Hepatocyte (in vitro differentiated cells): Measurements from ENCODE around the gene HYAL1. TPM values are rescaled to one million over a fixed set of nuclear protein-coding genes. Genes with fewer than 3 reads are reported as not detected.

Source experiments
- DNase-seq: peaks from one replicate; pipeline ENCODE4 v3.0.0-alpha.2; 2016; ENCODE audit warnings: low spot score
- H2AFZ ChIP-seq: fragments of 200-600 bp; sonication (generic); 2 replicates; pipeline ENCODE4 v1.6.0; 2016; ENCODE audit warnings: antibody characterized with exemption, mild to moderate bottlenecking
- H3K27ac ChIP-seq: fragments of 200-600 bp; sonication (generic); 2 replicates; pipeline ENCODE4 v1.5.1; 2016; ENCODE audit warnings: mild to moderate bottlenecking
- H3K27me3 ChIP-seq: fragments of 200-600 bp; sonication (generic); 2 replicates; pipeline ENCODE4 v1.6.1; 2016
- H3K36me3 ChIP-seq: fragments of 200-600 bp; sonication (generic); replicated peaks from 2 replicates; pipeline ENCODE4 v1.5.1; 2016; ENCODE audit warnings: low read depth; ENCODE audit not compliant: insufficient read depth
- H3K4me1 ChIP-seq: fragments of 200-600 bp; sonication (generic); 2 replicates; pipeline ENCODE4 v1.5.1; 2016; ENCODE audit warnings: mild to moderate bottlenecking, moderate library complexity; ENCODE audit not compliant: insufficient read depth
- H3K4me2 ChIP-seq: fragments of 200-600 bp; sonication (generic); 2 replicates; pipeline ENCODE4 v1.6.0; 2016
- H3K4me3 ChIP-seq: fragments of 200-600 bp; sonication (generic); 2 replicates; pipeline ENCODE4 v1.5.1; 2016; ENCODE audit warnings: mild to moderate bottlenecking
- H3K79me2 ChIP-seq: fragments of 200-600 bp; sonication (generic); 2 replicates; pipeline ENCODE4 v1.6.0; 2017; ENCODE audit warnings: mild to moderate bottlenecking
- H3K9me2 ChIP-seq: fragments of 200-600 bp; sonication (generic); replicated peaks from 2 replicates; pipeline ENCODE4 v1.6.0; 2017; ENCODE audit warnings: mild to moderate bottlenecking; ENCODE audit not compliant: insufficient read depth
- H3K9me3 ChIP-seq: fragments of 200-600 bp; sonication (generic); 2 replicates; pipeline ENCODE4 v1.5.1; 2016; ENCODE audit warnings: low read depth, mild to moderate bottlenecking
- H4K20me1 ChIP-seq: fragments of 200-600 bp; sonication (generic); 2 replicates; pipeline ENCODE4 v1.6.0; 2016; ENCODE audit warnings: mild to moderate bottlenecking; ENCODE audit not compliant: insufficient read depth, poor library complexity, severe bottlenecking
- CTCF ChIP-seq: fragments of 200-600 bp; sonication (generic); IDR thresholded peaks from 2 replicates; pipeline ENCODE4 v1.5.1; 2016; ENCODE audit warnings: antibody characterized with exemption, mild to moderate bottlenecking; ENCODE audit not compliant: poor library complexity
- EZH2 ChIP-seq: fragments of 200-600 bp; sonication (generic); IDR thresholded peaks from 2 replicates; pipeline ENCODE4 v1.6.1; 2016; ENCODE audit warnings: antibody characterized with exemption, mild to moderate bottlenecking, borderline replicate concordance
- EZH2phosphoT487 ChIP-seq: fragments of 200-600 bp; sonication (generic); IDR thresholded peaks from one replicate; pipeline ENCODE4 v1.6.1; 2018; ENCODE audit warnings: antibody characterized with exemption, mild to moderate bottlenecking, low read depth, moderate library complexity; ENCODE audit not compliant: unreplicated experiment, severe bottlenecking
- WGBS: methylation state at CpG from one replicate; pipeline ENCODE4 v1.1.6; 2016; ENCODE audit warnings: low lambda C conversion rate; ENCODE audit errors: missing lambda C conversion rate; 5-methylcytosine and 5-hydroxymethylcytosine counted together
- polyA plus RNA-seq: library from polyadenylated mRNA; unstranded; fragments of >200 nt; fragmentation: Nextera tagmentation; extraction: Ambion mirVana; gene quantifications from 2 replicates; pipeline ENCODE4 v1.2.1, GENCODE V29; 2016
- total RNA-seq: library from RNA; depleted of rRNA; stranded (reverse); fragments of >200 nt; gene quantifications from 2 replicates; pipeline ENCODE4 v1.2.3, GENCODE V29; 2014

HYAL1 gene
- total and polyA plus RNA-seq, 2 experiments from 2014 or later: 11.8 to 22.3 TPM

DNA sequence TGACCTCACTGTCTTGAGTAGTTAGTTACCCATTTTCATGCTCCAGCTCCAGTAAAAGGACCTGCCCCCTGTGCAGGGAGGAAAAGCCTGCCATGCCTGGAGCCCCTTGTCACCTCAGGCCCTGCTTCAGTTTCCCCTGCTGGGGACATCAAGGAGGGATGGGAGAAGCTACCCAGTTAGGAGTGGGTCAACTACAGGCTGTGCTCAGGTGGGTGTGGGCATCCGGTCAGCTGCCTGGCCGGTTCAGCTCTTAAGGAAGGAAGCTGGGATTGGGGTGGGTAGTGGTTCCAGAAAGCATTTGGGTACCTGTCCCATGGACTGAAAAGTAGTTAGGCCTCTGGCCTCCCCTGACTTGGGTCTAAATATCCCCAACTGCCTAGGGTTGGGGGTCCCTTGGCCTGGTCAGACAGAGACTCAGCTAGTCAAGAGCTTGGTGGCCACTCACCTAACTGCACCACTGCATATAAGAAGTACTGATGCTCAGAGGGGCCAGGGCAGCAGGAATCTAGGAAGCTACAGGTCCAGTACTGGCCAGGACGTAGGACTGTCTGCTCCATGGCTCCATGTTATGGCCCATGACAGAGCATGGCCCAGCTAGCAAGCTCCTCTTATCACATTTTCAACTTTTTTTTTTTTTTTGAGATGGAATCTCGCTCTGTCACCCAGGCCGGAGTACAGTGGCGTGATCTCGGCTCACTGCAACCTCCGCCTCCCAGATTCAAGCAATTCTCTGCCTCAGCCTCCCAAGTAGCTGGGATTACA lies 23.9 kb downstream of the HYAL1 start:
- no peaks in the 10 kb centered on the region for H3K36me3 ChIP-seq
- H3K9me2 ChIP-seq: no peaks in the 10 kb centered on the region
- no peaks in the 10 kb centered on the region for H4K20me1 ChIP-seq
- no peak for DNase-seq
- H3K27ac ChIP-seq: no peak overlapping the region
- H2AFZ ChIP-seq: no peak overlapping the region
- peaks cover 9% of the 10 kb centered on the region for H3K27me3 ChIP-seq
- H3K79me2 ChIP-seq: no peaks in the 10 kb centered on the region
- WGBS: 91% methylated on average over 8 of the region's 8 CpGs
- TF ChIP-seq CTCF (no peak), EZH2 (no peak), EZH2phosphoT487 (no peak)
- H3K4me3 ChIP-seq: no peak overlapping the region
- no peak overlapping the region for H3K4me2 ChIP-seq
- H3K9me3 ChIP-seq: no peaks in the 10 kb centered on the region
- H3K4me1 ChIP-seq: no peaks in the 10 kb centered on the region

GRCh38 chr3:50278880-50279224 lies 24.5 kb downstream of the HYAL1 start, which contains the start of gene LSMEM2:
LSMEM2 (plus strand) TSS chr3:50279087; CDS start chr3:50279114, 27 bp downstream.
- H3K79me2 ChIP-seq: no peaks in the 10 kb centered on the region
- 90% methylated on average over 2 of the region's 2 CpGs for WGBS
- H3K4me2 ChIP-seq: no peak within 1 kb of the TSS
- H3K27ac ChIP-seq: no peak within 1 kb of the TSS
- no peaks in the 10 kb centered on the region for H4K20me1 ChIP-seq
- H2AFZ ChIP-seq: no peak within 1 kb of the TSS
- H3K27me3 ChIP-seq: peaks cover 10% of the 10 kb centered on the region
- H3K4me3 ChIP-seq: no peak within 1 kb of the TSS
- H3K9me2 ChIP-seq: no peaks in the 10 kb centered on the region
- no peaks in the 10 kb centered on the region for H3K36me3 ChIP-seq
- no peaks in the 10 kb centered on the region for H3K4me1 ChIP-seq
- TF ChIP-seq CTCF: no peak
- TF ChIP-seq EZH2: no peak
- TF ChIP-seq EZH2phosphoT487: no peak
- no peaks in the 10 kb centered on the region for H3K9me3 ChIP-seq
- DNase-seq: no peak

GRCh38 chr3:50278123-50278879 lies 25.1 kb downstream of the HYAL1 start:
- H3K79me2 ChIP-seq: no peaks in the 10 kb centered on the region
- H3K27me3 ChIP-seq: peaks cover 10% of the 10 kb centered on the region
- no peak overlapping the region for H2AFZ ChIP-seq
- H4K20me1 ChIP-seq: no peaks in the 10 kb centered on the region
- no peak overlapping the region for H3K4me3 ChIP-seq
- no peaks in the 10 kb centered on the region for H3K9me3 ChIP-seq
- no peak for DNase-seq
- 83% methylated on average over 4 of the region's 4 CpGs for WGBS
- H3K36me3 ChIP-seq: no peaks in the 10 kb centered on the region
- H3K4me2 ChIP-seq: no peak overlapping the region
- no peaks in the 10 kb centered on the region for H3K4me1 ChIP-seq
- no peak for TF ChIP-seq CTCF
- no peak for TF ChIP-seq EZH2
- no peak for TF ChIP-seq EZH2phosphoT487
- no peaks in the 10 kb centered on the region for H3K9me2 ChIP-seq
- H3K27ac ChIP-seq: no peak overlapping the region
